HEK293 (cell line): ENCODE results near the gene CAPN8.

ENCODE experiments used
- CTCF ChIA-PET: fragments of 350-600 bp; formaldehyde crosslinking; extraction: SDS; loops from one replicate; lab custom pipeline; 2021; ENCODE audit warnings: antibody characterized with exemption; lab: Yijun Ruan, JAX
- POLR2A ChIA-PET: fragments of 300-600 bp; formaldehyde crosslinking; extraction: SDS; loops from one replicate; lab custom pipeline; 2020; ENCODE audit warnings: antibody characterized with exemption, inconsistent platforms; lab: Yijun Ruan, JAX
- H3K27ac ChIP-seq: fragments of 200-500 bp; sonication (Bioruptor generic); 2 replicates; pipeline ENCODE4 v1.5.1; 2014; ENCODE audit warnings: low read depth, low read length, control low read depth, inconsistent platforms; ENCODE audit errors: extremely low read depth
- H3K36me3 ChIP-seq, 2 experiments: fragments of 200-500 bp in 1 of 2; sonication (Bioruptor generic) in 1 of 2; 1 replicate in 1 of 2; 2 replicates in 1 of 2; pipeline ENCODE4 v1.5.1; 2014 to 2017; ENCODE audit warnings: inconsistent platforms in 2 of 2, low read length in 2 of 2; ENCODE audit not compliant: control insufficient read depth in 2 of 2, insufficient read depth in 1 of 2
- H3K4me1 ChIP-seq: fragments of 200-500 bp; sonication (Bioruptor generic); 2 replicates; pipeline ENCODE4 v1.5.1; 2014; ENCODE audit warnings: mild to moderate bottlenecking, low read length, inconsistent platforms; ENCODE audit not compliant: control insufficient read depth, insufficient read depth
- H3K4me3 ChIP-seq: 2 replicates; pipeline ENCODE4 v1.5.1; 2011; ENCODE audit warnings: low read depth, mild to moderate bottlenecking, control low read depth, low read length, moderate library complexity
- H3K9me3 ChIP-seq: fragments of 200-500 bp; sonication (Bioruptor generic); 2 replicates; pipeline ENCODE4 v1.5.1; 2014; ENCODE audit warnings: low read depth, low read length, inconsistent platforms; ENCODE audit not compliant: control insufficient read depth, insufficient read depth
- GLIS1 ChIP-seq: fragments of 450-650 bp; formaldehyde crosslinking; IDR thresholded peaks from 2 replicates; pipeline ENCODE4 v1.5.1; 2016; ENCODE audit warnings: missing biosample characterization, missing genetic modification characterization
- KLF10 ChIP-seq: fragments of 450-650 bp; IDR thresholded peaks from 2 replicates; pipeline ENCODE4 v1.5.1; 2018; ENCODE audit warnings: missing biosample characterization, mild to moderate bottlenecking, missing genetic modification characterization
- OVOL3 ChIP-seq: fragments of 450-650 bp; formaldehyde crosslinking; IDR thresholded peaks from 2 replicates; pipeline ENCODE4 v1.5.1; 2016; ENCODE audit warnings: missing biosample characterization, missing genetic modification characterization
- SP2 ChIP-seq: fragments of 450-650 bp; formaldehyde crosslinking; IDR thresholded peaks from 2 replicates; pipeline ENCODE4 v1.5.1; 2016; ENCODE audit warnings: missing biosample characterization, missing genetic modification characterization
- ZBTB17 ChIP-seq: fragments of 450-650 bp; formaldehyde crosslinking; IDR thresholded peaks from 2 replicates; pipeline ENCODE4 v1.5.1; 2016; ENCODE audit warnings: missing biosample characterization, missing genetic modification characterization
- ZBTB48 ChIP-seq: fragments of 450-650 bp; formaldehyde crosslinking; IDR thresholded peaks from 2 replicates; pipeline ENCODE4 v1.5.1; 2016; ENCODE audit warnings: missing biosample characterization, missing genetic modification characterization
- ZFP37 ChIP-seq: fragments of 450-650 bp; formaldehyde crosslinking; IDR thresholded peaks from 2 replicates; pipeline ENCODE4 v1.5.1; 2016; ENCODE audit warnings: missing biosample characterization, missing genetic modification characterization
- ZNF140 ChIP-seq: fragments of 450-650 bp; formaldehyde crosslinking; IDR thresholded peaks from 2 replicates; pipeline ENCODE4 v1.5.1; 2016; ENCODE audit warnings: missing biosample characterization, missing genetic modification characterization
- ZNF169 ChIP-seq: fragments of 450-650 bp; formaldehyde crosslinking; IDR thresholded peaks from 2 replicates; pipeline ENCODE4 v1.5.1; 2016; ENCODE audit warnings: missing biosample characterization, missing genetic modification characterization
- ZNF184 ChIP-seq: fragments of 450-650 bp; IDR thresholded peaks from 2 replicates; pipeline ENCODE4 v1.5.1; 2018; ENCODE audit warnings: missing biosample characterization, mild to moderate bottlenecking, missing genetic modification characterization
- ZNF24 ChIP-seq: fragments of 450-650 bp; formaldehyde crosslinking; IDR thresholded peaks from 2 replicates; pipeline ENCODE4 v1.5.1; 2016; ENCODE audit warnings: missing biosample characterization, missing genetic modification characterization
- ZNF26 ChIP-seq: fragments of 450-650 bp; formaldehyde crosslinking; IDR thresholded peaks from 2 replicates; pipeline ENCODE4 v1.5.1; 2016; ENCODE audit warnings: missing biosample characterization, missing genetic modification characterization
- ZNF266 ChIP-seq: fragments of 450-650 bp; formaldehyde crosslinking; IDR thresholded peaks from 2 replicates; pipeline ENCODE4 v1.5.1; 2016; ENCODE audit warnings: missing biosample characterization, missing genetic modification characterization, low read depth
- ZNF423 ChIP-seq: fragments of 450-650 bp; formaldehyde crosslinking; IDR thresholded peaks from 2 replicates; pipeline ENCODE4 v1.5.1; 2016; ENCODE audit warnings: missing biosample characterization, missing genetic modification characterization
- ZNF596 ChIP-seq: fragments of 450-650 bp; IDR thresholded peaks from 2 replicates; pipeline ENCODE4 v1.5.0; 2018; ENCODE audit warnings: missing biosample characterization, mild to moderate bottlenecking, missing genetic modification characterization, moderate library complexity
- ZNF600 ChIP-seq: fragments of 450-650 bp; formaldehyde crosslinking; IDR thresholded peaks from 2 replicates; pipeline ENCODE4 v1.5.1; 2016; ENCODE audit warnings: missing biosample characterization, missing genetic modification characterization
- ZNF623 ChIP-seq: fragments of 450-650 bp; formaldehyde crosslinking; IDR thresholded peaks from 2 replicates; pipeline ENCODE4 v1.5.1; 2016; ENCODE audit warnings: missing biosample characterization, missing genetic modification characterization
- ZNF704 ChIP-seq: fragments of 450-650 bp; formaldehyde crosslinking; IDR thresholded peaks from 2 replicates; pipeline ENCODE4 v1.5.1; 2016; ENCODE audit warnings: missing biosample characterization, missing genetic modification characterization
- ZNF768 ChIP-seq: fragments of 450-650 bp; formaldehyde crosslinking; IDR thresholded peaks from 2 replicates; pipeline ENCODE4 v1.5.1; 2018; ENCODE audit warnings: missing biosample characterization, mild to moderate bottlenecking, missing genetic modification characterization
- TF ChIP-seq, protein P1 (sequence below): fragments of 450-650 bp; formaldehyde crosslinking; IDR thresholded peaks from 2 replicates; pipeline ENCODE4 v1.5.1; 2016; ENCODE audit warnings: missing biosample characterization, missing genetic modification characterization
- TF ChIP-seq, protein P2 (sequence below): fragments of 450-650 bp; formaldehyde crosslinking; IDR thresholded peaks from 2 replicates; pipeline ENCODE4 v1.5.1; 2016; ENCODE audit warnings: missing biosample characterization, missing genetic modification characterization

Gene CAPN8

GRCh38 chr1:223700388-223700918 is 35.0 kb upstream of the CAPN8 start:
- H3K27ac ChIP-seq, result no peak overlapping the region
- TF ChIP-seq ZBTB17, result peak; percentile 74
- TF ChIP-seq GLIS1, result 0 out of 2 replicates have a peak, but pooled peaks have one; percentile 3
- no peak for TF ChIP-seq ZNF768 (tag by site-specific recombination)
- TF ChIP-seq ZNF704 (tag by site-specific recombination), result no peak
- TF ChIP-seq ZNF169, result no peak
- TF ChIP-seq ZNF623, result no peak
- TF ChIP-seq, all 188 proteins: peak for 2
- no peak overlapping the region for H3K4me3 ChIP-seq
- ChIA-PET CTCF (interaction anchor here (0.6 to 5.7 kb wide), 9 partner anchors 13 to 921 kb away, joined by 3 to 70 read pairs (median 4); no protein-coding TSS in a partner anchor), POLR2A (interaction anchor here (0.8 to 1.5 kb wide), 4 partner anchors 12 to 677 kb away, joined by 4 to 8 read pairs (median 5); partner anchors contain the start of genes CAPN2 and NVL)
- H3K9me3 ChIP-seq, result no peaks in the 10 kb centered on the region
- H3K4me1 ChIP-seq, result peaks cover 9% of the 10 kb centered on the region
- H3K36me3 ChIP-seq, result no peaks in the 10 kb centered on the region

DNA sequence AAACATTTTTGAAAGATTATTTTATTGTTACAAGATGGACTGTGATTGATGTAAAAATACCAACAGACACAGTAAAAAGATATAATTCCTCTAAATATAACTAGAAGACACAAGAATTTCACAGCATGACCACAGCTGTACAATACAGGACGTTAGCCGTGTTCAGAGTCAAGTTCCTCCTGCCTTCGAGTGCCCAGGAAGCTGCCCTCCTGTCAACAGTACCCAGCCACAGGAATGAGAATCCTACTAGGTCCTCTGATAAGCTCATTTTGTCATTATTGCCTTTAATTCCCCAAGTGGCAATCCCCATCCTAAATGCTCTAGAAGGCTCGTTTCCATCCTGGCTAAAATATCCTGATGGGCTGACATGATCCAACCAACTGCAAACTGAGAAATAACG is 30.4 kb upstream of the CAPN8 start:
- H3K4me3 ChIP-seq, result no peak overlapping the region
- no peaks in the 10 kb centered on the region for H3K36me3 ChIP-seq
- peaks cover 3% of the 10 kb centered on the region for H3K4me1 ChIP-seq
- H3K27ac ChIP-seq, result no peak overlapping the region
- CTCF ChIA-PET, result interaction anchor here (0.6 to 2.7 kb wide), 26 partner anchors 9 to 763 kb away, joined by 3 to 28 read pairs (median 4); no protein-coding TSS in a partner anchor
- POLR2A ChIA-PET, result no interaction called here
- no peaks in the 10 kb centered on the region for H3K9me3 ChIP-seq
- TF ChIP-seq ZNF184 (tag by site-specific recombination) (no peak), ZNF596 (tag by site-specific recombination) (no peak), ZBTB48 (no peak), KLF10 (tag by site-specific recombination) (no peak), ZNF26 (tag by site-specific recombination) (no peak), ZNF266 (no peak), ZNF140 (no peak), ZFP37 (no peak), OVOL3 (tag by site-specific recombination) (no peak), ZNF423 (tag by site-specific recombination) (no peak), ZNF24 (tag by site-specific recombination) (no peak), SP2 (tag by site-specific recombination) (no peak), ZNF600 (tag by site-specific recombination) (no peak), ZNF169 (no peak)
- TF ChIP-seq, protein P1, sequence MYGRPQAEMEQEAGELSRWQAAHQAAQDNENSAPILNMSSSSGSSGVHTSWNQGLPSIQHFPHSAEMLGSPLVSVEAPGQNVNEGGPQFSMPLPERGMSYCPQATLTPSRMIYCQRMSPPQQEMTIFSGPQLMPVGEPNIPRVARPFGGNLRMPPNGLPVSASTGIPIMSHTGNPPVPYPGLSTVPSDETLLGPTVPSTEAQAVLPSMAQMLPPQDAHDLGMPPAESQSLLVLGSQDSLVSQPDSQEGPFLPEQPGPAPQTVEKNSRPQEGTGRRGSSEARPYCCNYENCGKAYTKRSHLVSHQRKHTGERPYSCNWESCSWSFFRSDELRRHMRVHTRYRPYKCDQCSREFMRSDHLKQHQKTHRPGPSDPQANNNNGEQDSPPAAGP (tag by site-specific recombination), result no peak
- TF ChIP-seq, protein P2, sequence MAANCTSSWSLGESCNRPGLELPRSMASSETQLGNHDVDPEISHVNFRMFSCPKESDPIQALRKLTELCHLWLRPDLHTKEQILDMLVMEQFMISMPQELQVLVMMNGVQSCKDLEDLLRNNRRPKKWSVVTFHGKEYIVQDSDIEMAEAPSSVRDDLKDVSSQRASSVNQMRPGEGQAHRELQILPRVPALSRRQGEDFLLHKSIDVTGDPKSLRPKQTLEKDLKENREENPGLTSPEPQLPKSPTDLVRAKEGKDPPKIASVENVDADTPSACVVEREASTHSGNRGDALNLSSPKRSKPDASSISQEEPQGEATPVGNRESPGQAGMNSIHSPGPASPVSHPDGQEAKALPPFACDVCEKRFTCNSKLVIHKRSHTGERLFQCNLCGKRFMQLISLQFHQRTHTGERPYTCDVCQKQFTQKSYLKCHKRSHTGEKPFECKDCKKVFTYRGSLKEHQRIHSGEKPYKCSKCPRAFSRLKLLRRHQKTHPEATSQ (tag by site-specific recombination), result no peak
